Endothelial cell of umbilical vein (primary cell): ENCODE measurements around the gene CCND3. TPM values are rescaled to one million over a fixed set of nuclear protein-coding genes. Genes with fewer than 3 reads are reported as not detected.

ENCODE experiments used
- BruUV-seq: library from RNA; stranded (reverse); fragments of 400-500 nt; replicated peaks from 2 replicates; lab custom pipeline; 2021; lab: Mats Ljungman, UMichigan
- CTCF ChIA-PET: fragments of 300-600, 350-600 bp; sonication (Branson Sonifier 250); formaldehyde crosslinking; loops from one replicate; lab custom pipeline; 2021; ENCODE audit warnings: antibody characterized with exemption, inconsistent platforms; lab: Charles Lee
- POLR2A ChIA-PET: fragments of 300-600, 350-600 bp; sonication (Branson Sonifier 250); formaldehyde crosslinking; loops from one replicate; lab custom pipeline; 2021; ENCODE audit warnings: antibody characterized with exemption, inconsistent platforms; lab: Charles Lee
- DNase-seq: peaks from one replicate; pipeline ENCODE4 v3.0.0-alpha.2; 2011; ENCODE audit warnings: low read depth, low spot score
- FAIRE-seq: peaks from 2 replicates; lab custom pipeline; 2011; peaks lifted over from hg19 to GRCh38; lab: Jason Lieb, UNC
- H2AFZ ChIP-seq: 2 replicates; pipeline ENCODE4 v1.6.0; 2012; ENCODE audit warnings: low read depth, low read length, control low read depth, inconsistent platforms
- H3K27ac ChIP-seq: 2 replicates; pipeline ENCODE4 v1.5.1; 2011; ENCODE audit warnings: low read depth, mild to moderate bottlenecking, control low read depth, low read length, moderate library complexity; ENCODE audit not compliant: insufficient read depth
- H3K27me3 ChIP-seq, 2 experiments: 2 replicates each; pipeline versions ENCODE4 v1.6.0 to v1.6.1; 2011; ENCODE audit warnings: low read length in 2 of 2, mixed read lengths in 1 of 2; ENCODE audit not compliant: control insufficient read depth in 2 of 2, insufficient read depth in 2 of 2
- H3K36me3 ChIP-seq, 2 experiments: 2 replicates in 1 of 2; 3 replicates in 1 of 2; pipeline ENCODE4 v1.5.1; 2011; ENCODE audit warnings: low read length in 2 of 2, mild to moderate bottlenecking in 1 of 2, moderate library complexity in 1 of 2; ENCODE audit not compliant: control insufficient read depth in 2 of 2, insufficient read depth in 2 of 2; ENCODE audit errors: extremely low read depth in 1 of 2
- H3K4me1 ChIP-seq: 3 replicates; pipeline ENCODE4 v1.5.1; 2011; ENCODE audit warnings: mild to moderate bottlenecking, low read length; ENCODE audit not compliant: control insufficient read depth, insufficient read depth; ENCODE audit errors: extremely low read depth
- H3K4me2 ChIP-seq: 2 replicates; pipeline ENCODE4 v1.6.1; 2011; ENCODE audit warnings: low read length, control low read depth, mixed read lengths; ENCODE audit not compliant: insufficient read depth
- H3K4me3 ChIP-seq, 3 experiments: fragments of 200-600 bp in 1 of 3; sonication (generic), shearing (Covaris generic) in 1 of 3; replicated peaks in 1 of 3; 2 replicates each; pipeline ENCODE4 v1.5.1; 2011 to 2016; ENCODE audit warnings: control low read depth in 3 of 3, low read length in 3 of 3, mild to moderate bottlenecking in 2 of 3, inconsistent platforms in 1 of 3, low read depth in 1 of 3, moderate library complexity in 1 of 3; ENCODE audit not compliant: insufficient read depth in 1 of 3
- H3K79me2 ChIP-seq: 2 replicates; pipeline ENCODE4 v1.6.0; 2012; ENCODE audit warnings: low read length, inconsistent platforms; ENCODE audit not compliant: control insufficient read depth, insufficient read depth
- H3K9ac ChIP-seq: replicated peaks from 2 replicates; pipeline ENCODE3; 2011; ENCODE audit warnings: low read length, control low read depth; ENCODE audit not compliant: insufficient read depth; ENCODE audit errors: extremely low read depth
- H3K9me1 ChIP-seq: replicated peaks from 3 replicates; pipeline ENCODE4 v1.6.0; 2011; ENCODE audit warnings: mild to moderate bottlenecking, low read length; ENCODE audit not compliant: control insufficient read depth, insufficient read depth; ENCODE audit errors: extremely low read depth
- H3K9me3 ChIP-seq: replicated peaks from 2 replicates; pipeline ENCODE4 v1.5.1; 2012; ENCODE audit warnings: low read length, inconsistent platforms; ENCODE audit not compliant: control insufficient read depth, insufficient read depth
- H4K20me1 ChIP-seq: replicated peaks from 2 replicates; pipeline ENCODE3; 2011; ENCODE audit warnings: mild to moderate bottlenecking, low read length; ENCODE audit not compliant: control insufficient read depth, insufficient read depth; ENCODE audit errors: extremely low read depth
- EZH2 ChIP-seq: IDR thresholded peaks from 2 replicates; pipeline ENCODE4 v1.6.1; 2012; ENCODE audit warnings: borderline replicate concordance, low read depth, mild to moderate bottlenecking, moderate library complexity, low read length, inconsistent platforms; ENCODE audit not compliant: severe bottlenecking
- FOS ChIP-seq: IDR thresholded peaks from 2 replicates; pipeline ENCODE4 v1.6.1; 2011; ENCODE audit warnings: mild to moderate bottlenecking, low read length, moderate library complexity, borderline replicate concordance; ENCODE audit not compliant: insufficient read depth
- GATA2 ChIP-seq: IDR thresholded peaks from 2 replicates; pipeline ENCODE4 v1.7.0; 2011; ENCODE audit warnings: low read depth, mild to moderate bottlenecking, moderate library complexity, mixed read lengths, low read length; ENCODE audit not compliant: insufficient read length, insufficient read depth
- JUN ChIP-seq: IDR thresholded peaks from 2 replicates; pipeline ENCODE4 v1.6.1; 2011; ENCODE audit warnings: borderline replicate concordance, low read depth; ENCODE audit not compliant: insufficient read length, insufficient read depth
- MYC ChIP-seq: IDR thresholded peaks from one replicate; pipeline ENCODE4 v1.6.1; 2011; ENCODE audit warnings: mild to moderate bottlenecking, low read depth, low read length
- POLR2A ChIP-seq: IDR thresholded peaks from 2 replicates; pipeline ENCODE4 v1.6.1; 2012; ENCODE audit warnings: low read depth, mild to moderate bottlenecking, control low read depth, low read length
- POLR2AphosphoS5 ChIP-seq: IDR thresholded peaks from 2 replicates; pipeline ENCODE4 v1.6.1; 2012; ENCODE audit warnings: low read depth, mild to moderate bottlenecking, control low read depth, low read length, moderate library complexity; ENCODE audit not compliant: insufficient read depth
- dilution Hi-C: fragments of 300-500 bp; cut with MboI; formaldehyde crosslinking; loops from one replicate; pipeline ENCODE4 v1.15.0; 2019; ENCODE audit warnings: low sequenced_read_pairs; ENCODE audit not compliant: extremely low pct_ligation_motif_present
- intact Hi-C: fragments of 100-400 bp; cut with micrococcal nuclease; formaldehyde crosslinking; loops from one replicate; pipeline ENCODE4 v1.10.0; 2022
- polyA plus RNA-seq, 4 experiments: library from polyadenylated mRNA; depleted of rRNA in 3 of 4; stranded (reverse) in 3 of 4; unstranded in 1 of 4; fragments of >200 nt; gene quantifications; 2 replicates each; pipeline versions ENCODE4 v1.2.1 to v1.2.3, GENCODE V29; 2011 to 2012; ENCODE audit warnings: missing spikeins in 1 of 4
- total RNA-seq: library from RNA; stranded (reverse); gene quantifications from 2 replicates; pipeline ENCODE4 v1.2.3, GENCODE V29; 2021
- TF ChIP-seq, protein P1 (sequence below): IDR thresholded peaks from 2 replicates; pipeline ENCODE4 v1.6.1; 2011; ENCODE audit not compliant: insufficient read depth, insufficient read length
- TF ChIP-seq, protein P2 (sequence below), 2 donors: IDR thresholded peaks; 1 replicate in 1 of 2; 2 replicates in 1 of 2; pipeline ENCODE4 v1.5.1; 2011; ENCODE audit warnings: low read length in 2 of 2, mild to moderate bottlenecking in 2 of 2, moderate library complexity in 2 of 2, control low read depth in 1 of 2, inconsistent platforms in 1 of 2, low read depth in 1 of 2; ENCODE audit not compliant: insufficient read depth in 1 of 2; ENCODE audit errors: extremely low read depth in 1 of 2

CCND3 gene
- total and polyA plus RNA-seq, 2 donors (not counting 3 experiments of a cell fraction or from before 2014, with no cell fraction given) = 87.5 to 98.7 TPM

DNA sequence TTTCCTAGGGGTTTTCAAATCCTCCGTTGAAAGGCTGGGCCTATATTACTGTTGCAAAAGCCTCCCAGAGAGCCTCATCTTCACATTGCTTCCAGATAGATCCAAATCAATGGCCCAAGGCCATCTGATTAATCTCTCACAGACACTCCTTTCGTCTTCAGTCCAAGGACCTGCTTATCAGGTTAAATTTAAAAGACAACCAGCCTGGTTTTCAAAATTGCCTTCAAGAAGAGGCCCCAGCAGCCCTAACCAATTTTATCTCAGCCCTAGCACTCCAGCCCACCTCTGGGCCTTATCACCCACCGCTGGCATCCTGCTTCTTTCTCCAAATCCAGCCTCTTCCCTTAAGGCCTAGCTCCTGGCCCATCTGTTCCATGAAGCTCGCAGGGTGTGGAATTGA, 15.5 kb upstream of the CCND3 start:
- Histone ChIP-seq H4K20me1 (no peaks in the 10 kb centered on the region), H3K36me3 (no peaks in the 10 kb centered on the region), H3K9ac (no peak overlapping the region), H3K79me2 (no peaks in the 10 kb centered on the region), H3K4me2 (no peak overlapping the region), H3K4me3 (no peak overlapping the region), H3K27me3 (no peaks in the 10 kb centered on the region), H3K9me1 (no peaks in the 10 kb centered on the region), H3K27ac (no peak overlapping the region), H3K9me3 (no peaks in the 10 kb centered on the region), H2AFZ (no peak overlapping the region), H3K4me1 (no peaks in the 10 kb centered on the region)
- dilution Hi-C loops = no loop called here
- no TSS peak for BruUV-seq
- CTCF ChIA-PET = no interaction called here
- no peak for FAIRE-seq
- no peak for DNase-seq
- intact Hi-C loops = no loop called here
- POLR2A ChIA-PET = no interaction called here
- TF ChIP-seq, protein P1, sequence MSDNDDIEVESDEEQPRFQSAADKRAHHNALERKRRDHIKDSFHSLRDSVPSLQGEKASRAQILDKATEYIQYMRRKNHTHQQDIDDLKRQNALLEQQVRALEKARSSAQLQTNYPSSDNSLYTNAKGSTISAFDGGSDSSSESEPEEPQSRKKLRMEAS = no peak
- no peak for TF ChIP-seq GATA2
- TF ChIP-seq POLR2A = no peak
- no peak for TF ChIP-seq EZH2
- no peak for TF ChIP-seq MYC
- no peak for TF ChIP-seq FOS
- TF ChIP-seq, protein P2, sequence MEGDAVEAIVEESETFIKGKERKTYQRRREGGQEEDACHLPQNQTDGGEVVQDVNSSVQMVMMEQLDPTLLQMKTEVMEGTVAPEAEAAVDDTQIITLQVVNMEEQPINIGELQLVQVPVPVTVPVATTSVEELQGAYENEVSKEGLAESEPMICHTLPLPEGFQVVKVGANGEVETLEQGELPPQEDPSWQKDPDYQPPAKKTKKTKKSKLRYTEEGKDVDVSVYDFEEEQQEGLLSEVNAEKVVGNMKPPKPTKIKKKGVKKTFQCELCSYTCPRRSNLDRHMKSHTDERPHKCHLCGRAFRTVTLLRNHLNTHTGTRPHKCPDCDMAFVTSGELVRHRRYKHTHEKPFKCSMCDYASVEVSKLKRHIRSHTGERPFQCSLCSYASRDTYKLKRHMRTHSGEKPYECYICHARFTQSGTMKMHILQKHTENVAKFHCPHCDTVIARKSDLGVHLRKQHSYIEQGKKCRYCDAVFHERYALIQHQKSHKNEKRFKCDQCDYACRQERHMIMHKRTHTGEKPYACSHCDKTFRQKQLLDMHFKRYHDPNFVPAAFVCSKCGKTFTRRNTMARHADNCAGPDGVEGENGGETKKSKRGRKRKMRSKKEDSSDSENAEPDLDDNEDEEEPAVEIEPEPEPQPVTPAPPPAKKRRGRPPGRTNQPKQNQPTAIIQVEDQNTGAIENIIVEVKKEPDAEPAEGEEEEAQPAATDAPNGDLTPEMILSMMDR (IDR thresholded peaks at IDR 0.05; ENCODE audit: extremely low read depth in 1 of 2, insufficient read depth in 1 of 2, low read depth in 1 of 2, low read length in 2 of 2) = no peak
- TF ChIP-seq POLR2AphosphoS5 = no peak
- no peak for TF ChIP-seq JUN
